Measurements from ENCODE around the gene KPNB1. TPM values are rescaled to one million over a fixed set of nuclear protein-coding genes. Genes with fewer than 3 reads are reported as not detected.

KPNB1 gene
- total RNA-seq, 4 donors from 2014 or later, result 55.6 to 313 (median 209) TPM

DNA sequence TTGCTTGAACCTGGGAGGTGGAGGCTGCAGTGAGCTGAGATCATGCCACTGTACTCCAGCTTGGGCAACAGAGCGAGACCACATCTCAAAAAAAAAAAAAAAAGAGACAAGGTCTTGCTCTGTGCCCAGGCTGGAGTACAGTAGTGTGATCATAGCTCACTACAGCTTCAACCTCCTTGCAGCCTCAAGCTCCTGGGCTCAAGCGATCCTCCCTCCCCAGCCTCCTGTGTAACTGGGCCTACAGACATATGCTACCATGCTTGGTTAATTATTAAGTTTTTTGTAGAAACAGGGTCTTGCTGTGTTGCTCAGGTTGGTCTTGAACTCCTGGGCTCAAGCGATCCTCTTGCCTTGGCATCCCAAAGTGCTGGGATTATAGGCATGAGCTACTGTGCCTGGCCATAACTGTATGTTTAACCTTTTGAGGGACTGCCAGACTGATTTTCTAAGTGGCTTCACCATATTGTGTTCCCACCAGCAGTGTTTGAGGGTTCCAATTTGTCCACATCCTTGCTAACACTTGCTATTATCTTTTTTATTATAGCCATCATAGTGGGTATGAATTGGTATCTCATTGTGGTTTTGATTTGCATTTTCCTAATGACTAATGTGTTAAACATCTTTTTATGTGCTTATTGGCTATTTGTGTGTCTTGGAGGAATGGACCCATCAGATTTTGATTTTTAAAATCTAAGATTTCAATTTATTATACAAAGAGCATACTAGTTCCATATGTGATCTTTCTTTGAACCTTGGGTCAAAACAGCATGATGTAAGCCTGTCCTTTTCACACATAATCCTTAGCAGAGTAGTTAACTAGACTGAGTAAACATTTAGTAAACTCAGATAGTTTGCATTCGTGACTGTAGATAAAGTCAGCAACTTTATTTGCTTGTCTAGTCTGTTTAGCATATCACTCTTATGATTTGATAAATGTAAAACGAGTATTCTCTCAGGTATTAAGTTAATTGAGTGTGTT, 38.1 kb upstream of the KPNB1 start:
- H3K4me1 ChIP-seq, result no peaks in the 10 kb centered on the region
- no peak overlapping the region for H3K4me3 ChIP-seq
- DNase-seq, result no peak
- TF ChIP-seq, protein P1, sequence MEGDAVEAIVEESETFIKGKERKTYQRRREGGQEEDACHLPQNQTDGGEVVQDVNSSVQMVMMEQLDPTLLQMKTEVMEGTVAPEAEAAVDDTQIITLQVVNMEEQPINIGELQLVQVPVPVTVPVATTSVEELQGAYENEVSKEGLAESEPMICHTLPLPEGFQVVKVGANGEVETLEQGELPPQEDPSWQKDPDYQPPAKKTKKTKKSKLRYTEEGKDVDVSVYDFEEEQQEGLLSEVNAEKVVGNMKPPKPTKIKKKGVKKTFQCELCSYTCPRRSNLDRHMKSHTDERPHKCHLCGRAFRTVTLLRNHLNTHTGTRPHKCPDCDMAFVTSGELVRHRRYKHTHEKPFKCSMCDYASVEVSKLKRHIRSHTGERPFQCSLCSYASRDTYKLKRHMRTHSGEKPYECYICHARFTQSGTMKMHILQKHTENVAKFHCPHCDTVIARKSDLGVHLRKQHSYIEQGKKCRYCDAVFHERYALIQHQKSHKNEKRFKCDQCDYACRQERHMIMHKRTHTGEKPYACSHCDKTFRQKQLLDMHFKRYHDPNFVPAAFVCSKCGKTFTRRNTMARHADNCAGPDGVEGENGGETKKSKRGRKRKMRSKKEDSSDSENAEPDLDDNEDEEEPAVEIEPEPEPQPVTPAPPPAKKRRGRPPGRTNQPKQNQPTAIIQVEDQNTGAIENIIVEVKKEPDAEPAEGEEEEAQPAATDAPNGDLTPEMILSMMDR (IDR thresholded peaks at IDR 0.05), result no peak
- TF ChIP-seq POLR2A (IDR thresholded peaks at IDR 0.05), result no peak
- H3K27ac ChIP-seq, result no peak overlapping the region
- no peaks in the 10 kb centered on the region for H3K36me3 ChIP-seq
- H3K9me3 ChIP-seq, result no peaks in the 10 kb centered on the region
- intact Hi-C loops (cut with DNase I; ENCODE audit: low total_unique reads), result no loop called here
- no peaks in the 10 kb centered on the region for H3K27me3 ChIP-seq

DNA sequence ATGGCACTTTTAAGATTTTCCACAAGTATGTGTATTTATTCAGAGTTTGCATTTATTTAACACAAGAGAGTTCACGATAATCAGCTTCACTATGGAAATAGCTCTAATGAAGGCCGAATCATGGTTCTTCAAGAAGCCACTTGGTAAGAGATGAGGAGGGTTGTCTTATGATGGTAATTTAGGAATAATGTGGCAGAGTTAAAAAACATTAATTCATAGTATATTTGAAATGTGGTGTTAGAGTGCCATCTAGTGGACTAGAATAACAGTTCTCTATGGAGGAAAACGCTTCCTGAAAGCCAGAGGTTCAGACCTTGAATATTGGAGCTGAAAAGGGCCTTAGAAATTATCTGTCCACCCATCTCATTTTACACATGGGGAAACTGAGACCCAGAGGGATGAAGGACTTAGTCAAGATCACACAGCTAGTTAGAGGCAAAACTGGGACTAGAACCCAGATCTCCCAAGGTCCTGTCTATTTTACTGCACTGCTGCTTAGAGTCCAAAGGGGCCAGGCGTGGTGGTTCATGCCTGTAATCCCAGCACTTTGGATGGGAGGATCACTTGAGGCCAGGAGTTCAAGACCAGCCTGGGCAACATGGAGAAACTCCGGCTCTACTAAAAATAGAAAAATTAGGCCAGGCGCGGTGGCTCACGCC, 33.8 kb upstream of the KPNB1 start:
- H3K4me1 ChIP-seq, result no peaks in the 10 kb centered on the region
- H3K4me3 ChIP-seq, result no peak overlapping the region
- intact Hi-C loops (cut with DNase I; ENCODE audit: low total_unique reads), result no loop called here
- no peak overlapping the region for H3K27ac ChIP-seq
- H3K9me3 ChIP-seq, result no peaks in the 10 kb centered on the region
- no peak for DNase-seq
- H3K36me3 ChIP-seq, result no peaks in the 10 kb centered on the region
- no peaks in the 10 kb centered on the region for H3K27me3 ChIP-seq
- TF ChIP-seq, protein P1 (IDR thresholded peaks at IDR 0.05), result peak; percentile 60 to 78 (median 73)
- no peak for TF ChIP-seq POLR2A (IDR thresholded peaks at IDR 0.05)

DNA sequence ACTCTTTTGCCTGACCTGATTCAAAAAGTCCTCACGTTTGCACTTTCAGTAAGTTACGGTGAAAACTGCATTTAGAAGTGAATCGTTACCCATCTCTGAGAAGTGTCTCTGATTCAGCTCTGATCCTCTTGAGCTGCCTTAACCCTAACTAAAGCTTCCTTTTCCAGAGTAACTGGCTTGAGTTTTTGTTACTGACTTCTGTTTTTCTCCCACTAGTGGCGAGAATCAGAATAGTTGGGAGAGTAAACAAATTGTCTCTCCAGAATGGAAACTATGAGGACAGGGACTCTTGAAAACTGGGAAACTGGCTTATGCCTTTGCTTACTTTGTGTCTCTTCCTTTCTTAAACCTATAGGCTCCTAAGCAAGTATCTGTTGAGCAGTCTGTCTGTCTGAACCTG, 31.3 kb upstream of the KPNB1 start:
- Histone ChIP-seq H3K4me3 (no peak overlapping the region), H3K4me1 (peaks cover 0 to 5% of the 10 kb centered on the region in 2 donors), H3K9me3 (no peaks in the 10 kb centered on the region), H3K36me3 (no peaks in the 10 kb centered on the region), H3K27ac (no peak overlapping the region), H3K27me3 (no peaks in the 10 kb centered on the region)
- TF ChIP-seq POLR2A (IDR thresholded peaks at IDR 0.05), result no peak
- TF ChIP-seq, protein P1 (IDR thresholded peaks at IDR 0.05), result no peak
- DNase-seq, result no peak
- intact Hi-C loops (cut with DNase I; ENCODE audit: low total_unique reads), result no loop called here

DNA sequence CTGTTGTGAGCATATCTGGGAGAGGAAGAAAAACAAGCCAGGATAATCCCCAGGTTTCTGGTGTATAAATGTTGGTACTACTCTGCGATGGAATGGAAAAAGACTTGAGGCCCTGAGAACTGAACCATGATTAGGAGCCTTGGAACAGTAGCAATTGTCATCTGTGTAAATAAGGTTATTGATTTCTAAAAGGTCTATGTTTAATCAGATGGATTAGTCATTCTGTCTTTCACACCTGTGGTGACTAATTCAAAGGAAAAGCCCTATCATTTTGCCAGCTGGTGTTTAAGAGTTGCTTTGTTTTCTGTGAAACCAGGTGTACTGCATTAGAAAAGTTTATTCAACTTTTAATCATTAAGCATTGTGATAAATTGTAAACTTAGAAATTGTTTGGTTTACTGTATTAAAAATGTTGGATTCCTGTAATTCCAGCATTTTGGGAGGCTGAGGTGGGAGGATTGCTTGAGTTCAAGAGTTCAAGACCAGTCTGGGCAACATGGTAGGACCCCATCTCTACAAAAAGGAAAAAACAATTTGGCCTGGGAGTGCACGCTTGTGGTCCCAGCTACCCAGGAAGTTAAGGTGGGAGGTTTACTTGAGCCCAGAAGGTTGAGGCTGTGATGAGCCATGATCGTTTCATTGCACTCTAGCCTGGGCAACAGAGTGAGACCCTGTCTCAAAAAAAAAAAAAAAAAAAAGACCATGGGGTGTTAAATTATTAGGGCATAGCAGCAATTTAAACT, 29.0 kb upstream of the KPNB1 start:
- no peak for DNase-seq
- Histone ChIP-seq H3K9me3 (no peaks in the 10 kb centered on the region), H3K27ac (peak overlapping the region; percentile 48 to 57), H3K27me3 (no peaks in the 10 kb centered on the region), H3K4me1 (peaks cover 0 to 5% of the 10 kb centered on the region in 2 donors), H3K36me3 (no peaks in the 10 kb centered on the region), H3K4me3 (no peak overlapping the region)
- intact Hi-C loops (cut with DNase I; ENCODE audit: low total_unique reads), result no loop called here
- TF ChIP-seq, protein P1 (IDR thresholded peaks at IDR 0.05), result no peak
- no peak for TF ChIP-seq POLR2A (IDR thresholded peaks at IDR 0.05)

Data from uterus (tissue), 4 donors.